ENCODE measurements around the gene FIBIN. TPM values are rescaled to one million over a fixed set of nuclear protein-coding genes. Genes with fewer than 3 reads are reported as not detected.
"Not testable (repeated sequence)": the region's sequence is repeated elsewhere in the genome, so short reads cannot be mapped to it uniquely, and the experiment has no call there.

FIBIN gene
- total RNA-seq, 2 experiments from 2014 or later, result not detected

- Mint-ChIP-seq H3K36me3 (no peaks in the 10 kb centered on the region), H3K27me3 (no peaks in the 10 kb centered on the region), H3K4me1 (no peaks in the 10 kb centered on the region), H3K9me3 (peaks cover 3% of the 10 kb centered on the region), H3K4me3 (no peak overlapping the region), H3K27ac (no peak overlapping the region)
- no peak for DNase-seq
- POLR2A ChIA-PET, result no interaction called here
- no peak for ATAC-seq (ENCODE audit: low read depth)
Measured at GRCh38 chr11:26963764-26964163, 30.1 kb upstream of the FIBIN start.

DNA sequence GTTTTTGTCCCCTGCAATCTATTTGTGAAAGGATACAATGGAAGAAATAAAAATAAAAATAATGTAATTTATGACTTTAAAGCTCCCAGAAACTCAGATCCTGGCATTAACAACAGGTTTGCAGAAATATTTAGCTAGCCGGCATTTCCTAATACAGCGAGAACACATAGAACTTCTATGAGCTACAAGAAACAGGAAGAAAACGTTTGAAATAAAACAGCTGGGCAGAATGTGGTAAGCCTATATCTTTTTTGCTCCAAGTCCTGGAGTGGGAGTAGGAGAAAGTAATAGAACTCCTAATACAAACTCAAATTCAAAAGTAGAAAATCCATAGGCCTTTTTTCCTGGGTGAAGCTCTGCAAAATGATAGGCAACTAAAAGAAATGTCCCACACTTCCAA is 29.6 kb upstream of the FIBIN start:
- no peak for ATAC-seq (ENCODE audit: low read depth)
- no peaks in the 10 kb centered on the region for H3K27me3 Mint-ChIP-seq
- DNase-seq, result no peak
- peaks cover 3% of the 10 kb centered on the region for H3K9me3 Mint-ChIP-seq
- no peak overlapping the region for H3K27ac Mint-ChIP-seq
- no peaks in the 10 kb centered on the region for H3K36me3 Mint-ChIP-seq
- POLR2A ChIA-PET, result no interaction called here
- no peak overlapping the region for H3K4me3 Mint-ChIP-seq
- no peaks in the 10 kb centered on the region for H3K4me1 Mint-ChIP-seq

DNA sequence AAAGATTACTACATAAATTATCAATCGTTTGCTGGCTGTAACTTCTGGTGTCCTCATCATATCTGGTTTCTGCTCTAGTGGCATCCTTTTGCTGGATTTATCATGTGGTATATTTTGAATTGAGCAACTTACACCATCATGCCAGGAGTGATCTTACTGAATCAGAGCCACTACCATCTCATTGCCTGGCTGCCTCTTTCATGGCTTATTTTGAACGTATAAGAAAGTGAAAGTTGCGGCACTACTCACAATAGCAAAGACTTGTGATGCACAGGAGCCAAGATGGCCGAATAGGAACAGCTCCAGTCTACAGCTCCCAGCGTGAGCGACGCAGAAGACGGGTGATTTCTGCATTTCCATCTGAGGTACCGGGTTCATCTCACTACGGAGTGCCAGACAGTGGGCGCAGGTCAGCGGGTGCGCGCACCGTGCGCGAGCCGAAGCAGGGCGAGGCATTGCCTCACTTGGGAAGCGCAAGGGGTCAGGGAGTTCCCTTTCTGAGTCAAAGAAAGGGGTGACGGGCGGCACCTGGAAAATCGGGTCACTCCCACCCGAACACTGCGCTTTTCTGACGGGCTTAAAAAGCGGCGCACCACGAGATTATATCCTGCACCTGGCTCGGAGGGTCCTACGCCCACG is 28.9 kb upstream of the FIBIN start:
- H3K27ac Mint-ChIP-seq; ATAC-seq (ENCODE audit: low read depth); H3K27me3 Mint-ChIP-seq; H3K36me3 Mint-ChIP-seq; POLR2A ChIA-PET; H3K4me3 Mint-ChIP-seq; H3K4me1 Mint-ChIP-seq; H3K9me3 Mint-ChIP-seq; DNase-seq: not testable (repeated sequence)

DNA sequence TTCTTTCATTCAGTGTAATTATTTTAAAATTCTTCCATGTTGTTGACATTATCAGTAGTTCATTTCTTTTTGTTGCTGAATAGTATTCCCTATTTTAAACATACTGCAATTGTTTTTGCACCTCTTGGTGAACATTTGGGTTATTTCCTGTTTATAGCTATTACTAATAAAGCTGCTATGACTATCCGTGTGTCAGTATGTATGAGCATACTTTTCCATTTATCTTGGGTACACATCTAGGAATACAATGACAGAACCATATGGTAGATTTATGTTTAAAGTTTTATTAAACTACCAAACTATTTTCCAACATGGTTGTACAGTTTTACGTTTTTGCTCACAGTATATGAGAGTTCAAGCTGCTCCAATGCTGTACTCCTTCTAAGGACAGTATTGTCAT is 22.0 kb upstream of the FIBIN start:
- Mint-ChIP-seq H3K27me3 (no peaks in the 10 kb centered on the region), H3K9me3 (peaks cover 1% of the 10 kb centered on the region), H3K4me1 (no peaks in the 10 kb centered on the region), H3K27ac (no peak overlapping the region), H3K4me3 (no peak overlapping the region), H3K36me3 (no peaks in the 10 kb centered on the region)
- ATAC-seq (ENCODE audit: low read depth), result no peak
- DNase-seq, result no peak
- POLR2A ChIA-PET, result no interaction called here

- ATAC-seq (ENCODE audit: low read depth) (no peak), DNase-seq (no peak)
- Mint-ChIP-seq H3K4me3 (no peak overlapping the region), H3K36me3 (no peaks in the 10 kb centered on the region), H3K4me1 (no peaks in the 10 kb centered on the region), H3K9me3 (peaks cover 5% of the 10 kb centered on the region), H3K27me3 (no peaks in the 10 kb centered on the region), H3K27ac (no peak overlapping the region)
- POLR2A ChIA-PET, result no interaction called here
Measured at GRCh38 chr11:26974069-26974783, 19.7 kb upstream of the FIBIN start.

DNA sequence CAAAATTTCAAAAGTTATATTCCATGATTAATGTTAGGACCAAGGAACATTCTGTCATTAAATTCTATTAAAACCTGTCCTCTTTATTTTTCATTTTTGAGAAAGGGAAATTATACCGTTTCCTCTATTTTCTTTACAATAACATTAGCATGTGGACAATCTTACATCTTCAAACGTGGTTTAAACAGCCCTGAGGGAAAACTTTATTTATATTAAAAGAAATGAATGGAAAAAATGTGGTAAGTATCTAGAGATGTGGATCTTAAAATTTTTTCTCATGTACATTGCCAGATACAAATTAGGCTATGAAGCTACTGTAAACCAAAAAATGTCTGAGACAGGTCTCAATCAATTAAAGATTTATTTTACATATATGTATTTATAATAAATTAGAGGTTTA is 18.9 kb upstream of the FIBIN start:
- DNase-seq (no peak), ATAC-seq (ENCODE audit: low read depth) (no peak)
- POLR2A ChIA-PET, result no interaction called here
- no peak overlapping the region for H3K4me3 Mint-ChIP-seq
- no peaks in the 10 kb centered on the region for H3K27me3 Mint-ChIP-seq
- no peaks in the 10 kb centered on the region for H3K4me1 Mint-ChIP-seq
- no peaks in the 10 kb centered on the region for H3K36me3 Mint-ChIP-seq
- no peak overlapping the region for H3K27ac Mint-ChIP-seq
- peaks cover 7% of the 10 kb centered on the region for H3K9me3 Mint-ChIP-seq

DNA sequence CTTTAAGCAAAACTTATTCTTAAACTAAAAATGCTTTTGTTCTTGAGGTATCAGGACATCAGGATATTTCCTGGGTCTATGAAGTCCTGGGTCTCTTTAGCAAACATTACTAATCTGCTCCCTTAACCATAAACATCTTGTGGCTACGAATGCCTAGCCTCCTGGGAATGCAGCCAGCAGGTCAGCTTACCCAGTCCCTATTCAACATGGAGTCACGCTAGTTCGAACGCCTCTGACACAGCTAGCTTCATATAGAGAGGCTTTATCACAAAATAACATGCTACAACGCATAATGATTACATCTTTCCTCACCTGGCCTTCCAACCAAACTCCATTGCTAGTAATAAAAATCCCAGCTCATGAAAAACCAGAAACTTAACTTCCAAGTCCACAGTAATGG is 17.5 kb upstream of the FIBIN start:
- H3K36me3 Mint-ChIP-seq, result no peaks in the 10 kb centered on the region
- POLR2A ChIA-PET, result no interaction called here
- H3K9me3 Mint-ChIP-seq, result peaks cover 7% of the 10 kb centered on the region
- no peak overlapping the region for H3K4me3 Mint-ChIP-seq
- no peaks in the 10 kb centered on the region for H3K27me3 Mint-ChIP-seq
- no peak overlapping the region for H3K27ac Mint-ChIP-seq
- DNase-seq (no peak), ATAC-seq (ENCODE audit: low read depth) (no peak)
- no peaks in the 10 kb centered on the region for H3K4me1 Mint-ChIP-seq

DNA sequence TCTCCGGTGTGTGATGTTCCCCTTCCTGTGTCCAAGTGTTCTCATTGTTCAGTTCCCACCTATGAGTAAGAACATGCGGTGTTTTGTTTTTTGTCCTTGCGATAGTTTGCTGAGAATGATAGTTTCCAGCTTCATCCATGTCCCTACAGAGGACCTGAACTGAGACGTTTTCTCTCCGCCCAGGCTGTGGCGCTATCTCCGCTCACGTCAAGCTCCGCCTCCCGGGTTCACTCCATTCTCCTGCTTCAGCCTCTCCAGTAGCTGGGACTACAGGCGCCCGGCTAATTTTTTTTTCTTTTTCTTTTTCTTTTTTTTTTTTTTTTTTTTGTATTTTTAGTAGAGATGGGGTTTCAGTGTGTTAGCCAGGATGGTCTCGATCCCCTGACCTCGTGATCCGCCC is 16.7 kb upstream of the FIBIN start:
- H3K36me3 Mint-ChIP-seq; H3K27ac Mint-ChIP-seq; H3K27me3 Mint-ChIP-seq; H3K4me3 Mint-ChIP-seq; ATAC-seq (ENCODE audit: low read depth); H3K4me1 Mint-ChIP-seq; DNase-seq; POLR2A ChIA-PET; H3K9me3 Mint-ChIP-seq: not testable (repeated sequence)

GRCh38 chr11:26983645-26984044 is 10.3 kb upstream of the FIBIN start:
- Mint-ChIP-seq H3K27ac (no peak overlapping the region), H3K36me3 (no peaks in the 10 kb centered on the region)

GRCh38 chr11:26985470-26985869 is 8.4 kb upstream of the FIBIN start:
- POLR2A ChIA-PET, result no interaction called here
- DNase-seq (no peak), ATAC-seq (ENCODE audit: low read depth) (no peak)
- no peaks in the 10 kb centered on the region for H3K27me3 Mint-ChIP-seq
- H3K4me1 Mint-ChIP-seq, result no peaks in the 10 kb centered on the region
- H3K36me3 Mint-ChIP-seq, result no peaks in the 10 kb centered on the region
- H3K9me3 Mint-ChIP-seq, result peaks cover 9% of the 10 kb centered on the region
- no peak overlapping the region for H3K4me3 Mint-ChIP-seq
- no peak overlapping the region for H3K27ac Mint-ChIP-seq

More at GRCh38 chr11:26983645-26984044, 10.3 kb upstream of the FIBIN start:
- H3K27me3 Mint-ChIP-seq, result no peaks in the 10 kb centered on the region
- peaks cover 13% of the 10 kb centered on the region for H3K9me3 Mint-ChIP-seq
- POLR2A ChIA-PET, result no interaction called here
- no peak for DNase-seq
- ATAC-seq (ENCODE audit: low read depth), result no peak
- H3K4me1 Mint-ChIP-seq, result no peaks in the 10 kb centered on the region
- no peak overlapping the region for H3K4me3 Mint-ChIP-seq

- no peaks in the 10 kb centered on the region for H3K4me1 Mint-ChIP-seq
- ATAC-seq (ENCODE audit: low read depth) (no peak), DNase-seq (no peak)
- no peaks in the 10 kb centered on the region for H3K27me3 Mint-ChIP-seq
- peaks cover 9% of the 10 kb centered on the region for H3K9me3 Mint-ChIP-seq
- no peaks in the 10 kb centered on the region for H3K36me3 Mint-ChIP-seq
- no peak overlapping the region for H3K27ac Mint-ChIP-seq
- POLR2A ChIA-PET, result no interaction called here
- H3K4me3 Mint-ChIP-seq, result no peak overlapping the region
Measured at GRCh38 chr11:26985943-26986342, 8.0 kb upstream of the FIBIN start.

- no peak overlapping the region for H3K4me3 Mint-ChIP-seq
- no peaks in the 10 kb centered on the region for H3K27me3 Mint-ChIP-seq
- no peaks in the 10 kb centered on the region for H3K36me3 Mint-ChIP-seq
- POLR2A ChIA-PET, result no interaction called here
- DNase-seq (no peak), ATAC-seq (ENCODE audit: low read depth) (no peak)
- H3K27ac Mint-ChIP-seq, result no peak overlapping the region
- no peaks in the 10 kb centered on the region for H3K4me1 Mint-ChIP-seq
- H3K9me3 Mint-ChIP-seq, result peaks cover 8% of the 10 kb centered on the region
Measured at GRCh38 chr11:26987272-26987671, 6.6 kb upstream of the FIBIN start.

- ATAC-seq (ENCODE audit: low read depth) (no peak), DNase-seq (no peak)
- H3K27ac Mint-ChIP-seq, result no peak overlapping the region
- no peaks in the 10 kb centered on the region for H3K4me1 Mint-ChIP-seq
- H3K9me3 Mint-ChIP-seq, result peaks cover 4% of the 10 kb centered on the region
- POLR2A ChIA-PET, result no interaction called here
- H3K27me3 Mint-ChIP-seq, result no peaks in the 10 kb centered on the region
- no peak overlapping the region for H3K4me3 Mint-ChIP-seq
- H3K36me3 Mint-ChIP-seq, result no peaks in the 10 kb centered on the region
Measured at GRCh38 chr11:26987731-26988130, 6.2 kb upstream of the FIBIN start.

DNA sequence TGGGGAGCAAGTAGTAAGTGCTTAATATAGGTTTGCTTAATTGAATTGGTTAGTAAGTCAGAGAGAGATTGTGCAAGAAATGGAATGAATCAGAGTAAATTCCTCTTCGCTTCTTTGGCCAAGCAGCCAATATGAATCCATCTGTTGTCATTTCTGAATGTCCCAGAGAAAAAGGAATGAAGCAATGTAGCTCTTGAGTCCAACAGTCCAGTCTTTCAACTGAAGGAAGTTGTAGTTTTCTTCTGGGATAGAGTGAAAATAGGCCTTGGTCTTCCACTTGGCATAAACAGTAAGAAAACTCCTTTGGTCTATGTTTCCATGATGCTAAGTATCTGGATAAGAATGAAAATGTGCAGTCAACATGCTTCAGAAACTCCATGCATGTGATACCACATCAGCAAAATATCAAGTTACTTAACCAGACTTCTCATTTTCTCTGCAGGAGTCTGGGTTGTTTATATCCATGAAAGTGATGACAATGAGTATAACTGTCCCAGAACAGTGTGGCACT is 1.8 kb upstream of the FIBIN start:
- Mint-ChIP-seq H3K4me1 (no peaks in the 10 kb centered on the region), H3K27me3 (no peaks in the 10 kb centered on the region), H3K9me3 (no peaks in the 10 kb centered on the region), H3K27ac (no peak overlapping the region), H3K36me3 (no peaks in the 10 kb centered on the region), H3K4me3 (no peak overlapping the region)
- no peak for DNase-seq
- ATAC-seq (ENCODE audit: low read depth), result no peak
- POLR2A ChIA-PET, result no interaction called here
